BJ (cell line): ENCODE data around the gene TM4SF20. TPM values are rescaled to one million over a fixed set of nuclear protein-coding genes. Genes with fewer than 3 reads are reported as not detected.

Source experiments
- CTCF ChIA-PET: fragments of 350-600 bp; formaldehyde crosslinking; extraction: SDS; loops from one replicate; lab custom pipeline; 2021; ENCODE audit warnings: antibody characterized with exemption, inconsistent platforms; lab: Yijun Ruan, JAX
- POLR2A ChIA-PET: fragments of 300-600 bp; sonication (Branson Sonifier 250); formaldehyde crosslinking; extraction: SDS; loops from one replicate; lab custom pipeline; 2021; ENCODE audit warnings: antibody characterized with exemption; lab: Charles Lee
- DNase-seq: peaks from one replicate; pipeline ENCODE4 v3.0.0-alpha.2; 2011; ENCODE audit warnings: low read depth
- H3K27me3 ChIP-seq: 2 replicates; pipeline ENCODE4 v1.6.0; 2011; ENCODE audit warnings: low read length; ENCODE audit not compliant: control insufficient read depth, insufficient read depth
- H3K36me3 ChIP-seq: 2 replicates; pipeline ENCODE4 v1.5.1; 2011; ENCODE audit warnings: low read length; ENCODE audit not compliant: control insufficient read depth, insufficient read depth
- H3K4me3 ChIP-seq: 2 replicates; pipeline ENCODE4 v1.5.1; 2011; ENCODE audit warnings: low read depth, mild to moderate bottlenecking, control low read depth, low read length
- CTCF ChIP-seq: IDR thresholded peaks from 2 replicates; pipeline ENCODE4 v1.5.1; 2011; ENCODE audit warnings: low read depth, mild to moderate bottlenecking, control low read depth, inconsistent platforms, low read length, moderate library complexity; ENCODE audit not compliant: insufficient read depth
- polyA plus RNA-seq: library from polyadenylated mRNA; depleted of rRNA; stranded (reverse); fragments of >200 nt; gene quantifications from 2 replicates; pipeline ENCODE4 v1.2.3, GENCODE V29; 2011

The TM4SF20 gene
- polyA plus RNA-seq, 1 experiment, result 0.56 TPM

DNA sequence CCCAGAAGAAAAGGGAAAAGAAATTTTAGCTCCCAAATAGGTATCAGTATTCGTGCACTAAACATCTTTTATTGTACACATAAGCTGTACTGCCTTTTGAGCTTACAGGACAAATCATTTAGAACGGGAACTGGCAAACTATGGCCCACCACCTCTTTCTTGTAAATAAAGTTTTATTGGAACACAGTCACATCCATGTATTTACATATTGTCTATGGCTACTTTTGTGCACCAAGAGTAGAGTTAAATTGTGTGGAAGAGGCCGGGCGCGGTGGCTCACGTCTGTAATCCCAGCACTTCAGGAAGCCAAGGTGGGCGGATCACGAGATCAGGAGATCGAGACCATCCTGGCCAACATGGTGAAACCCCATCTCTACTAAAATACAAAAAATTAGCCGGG is 5.7 kb downstream of the TM4SF20 start:
- POLR2A ChIA-PET, result interaction anchor here (0.7 kb wide), 1 partner anchor 10 kb away, joined by 12 read pairs; no protein-coding TSS in a partner anchor
- H3K36me3 ChIP-seq, result no peaks in the 10 kb centered on the region
- DNase-seq, result no peak
- CTCF ChIA-PET, result interaction anchor here (1.4 kb wide), 1 partner anchor 19 kb away, joined by 4 read pairs; no protein-coding TSS in a partner anchor
- no peak overlapping the region for H3K4me3 ChIP-seq
- no peak for TF ChIP-seq CTCF
- no peaks in the 10 kb centered on the region for H3K27me3 ChIP-seq

DNA sequence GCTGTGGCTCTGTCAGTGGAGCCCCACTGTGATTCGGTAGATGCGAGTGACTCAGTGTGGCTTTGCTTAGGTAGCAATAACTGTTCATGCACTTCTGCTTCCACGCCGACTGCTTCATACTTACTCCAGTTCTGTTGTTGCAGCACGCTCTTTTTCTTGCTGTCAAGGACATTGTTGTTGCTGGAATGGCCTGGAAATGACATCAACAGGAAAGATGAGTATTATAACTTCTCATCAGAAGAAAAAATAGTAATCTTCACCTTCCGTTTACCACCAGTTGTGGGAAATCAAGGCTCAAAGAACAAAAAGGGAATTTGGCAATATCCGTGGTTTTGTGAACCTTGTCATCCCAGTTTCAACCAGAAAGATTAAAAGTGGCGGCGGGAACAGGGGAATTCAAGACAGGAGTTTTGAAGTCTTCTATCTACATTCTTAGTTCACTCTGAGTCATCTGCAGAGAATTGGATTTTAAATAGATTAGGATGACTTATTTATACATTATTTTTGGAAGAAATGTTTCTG is 8.3 kb downstream of the TM4SF20 start:
- no peak for DNase-seq
- Histone ChIP-seq H3K27me3 (no peaks in the 10 kb centered on the region), H3K4me3 (no peak overlapping the region), H3K36me3 (no peaks in the 10 kb centered on the region)
- ChIA-PET POLR2A (no interaction called here), CTCF (no interaction called here)
- no peak for TF ChIP-seq CTCF

DNA sequence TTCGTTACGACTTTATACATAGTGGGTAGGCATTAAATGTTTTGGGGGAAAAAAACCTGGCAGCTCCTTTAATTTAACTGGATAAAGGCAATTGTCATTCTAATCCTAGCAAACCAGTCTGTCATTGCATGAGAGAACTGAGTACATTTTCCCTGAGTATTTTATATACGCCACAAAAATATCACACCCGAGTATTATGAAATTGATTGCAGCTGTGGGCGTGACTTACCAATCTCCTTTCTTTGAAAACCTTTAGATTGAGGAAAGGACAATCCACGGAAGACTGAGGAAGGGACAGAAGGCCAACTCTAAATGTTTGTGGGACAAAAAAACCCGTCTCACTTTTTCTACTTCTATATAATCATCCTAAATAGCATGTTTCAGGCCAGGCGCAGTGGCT is 9.0 kb downstream of the TM4SF20 start:
- no peak for TF ChIP-seq CTCF
- no peak for DNase-seq
- H3K4me3 ChIP-seq, result no peak overlapping the region
- CTCF ChIA-PET, result no interaction called here
- H3K27me3 ChIP-seq, result no peaks in the 10 kb centered on the region
- H3K36me3 ChIP-seq, result no peaks in the 10 kb centered on the region
- POLR2A ChIA-PET, result no interaction called here

DNA sequence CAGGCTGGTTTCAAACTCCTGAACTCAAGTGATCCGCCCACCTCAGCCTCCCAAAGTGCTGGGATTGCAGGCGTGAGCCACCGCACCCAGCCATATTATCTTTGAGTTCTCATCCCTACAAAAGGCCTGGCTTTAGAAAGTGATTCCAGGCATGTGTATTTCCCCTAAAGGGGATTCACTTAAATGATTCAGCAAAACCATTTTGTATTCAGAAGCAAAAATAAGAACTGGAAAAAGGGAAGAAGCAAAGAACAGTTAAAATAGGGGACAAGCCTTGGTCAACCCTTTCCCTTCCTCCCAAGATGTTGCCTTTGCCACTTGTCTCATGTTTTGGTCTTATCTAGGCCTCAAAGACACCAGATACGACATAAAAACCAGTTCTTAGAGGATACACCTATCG is 10.5 kb downstream of the TM4SF20 start:
- ChIA-PET CTCF (no interaction called here), POLR2A (no interaction called here)
- no peak for DNase-seq
- H3K36me3 ChIP-seq, result no peaks in the 10 kb centered on the region
- no peaks in the 10 kb centered on the region for H3K27me3 ChIP-seq
- no peak for TF ChIP-seq CTCF
- no peak overlapping the region for H3K4me3 ChIP-seq

- Histone ChIP-seq H3K4me3 (no peak overlapping the region), H3K36me3 (no peaks in the 10 kb centered on the region), H3K27me3 (no peaks in the 10 kb centered on the region)
- ChIA-PET POLR2A (interaction anchor here (0.6 to 0.7 kb wide), 2 partner anchors 39 to 1032 kb away, joined by 3 to 4 read pairs; no protein-coding TSS in a partner anchor), CTCF (no interaction called here)
- no peak for DNase-seq
- TF ChIP-seq CTCF, result no peak
Measured at GRCh38 chr2:227367427-227367795, 11.7 kb downstream of the TM4SF20 start.
